GM13976 (cell line): ENCODE data around the gene FAH.

Source experiments
- DNase-seq: peaks from one replicate; pipeline ENCODE4 v3.0.0; 2012; ENCODE audit warnings: low spot score
- CTCF ChIP-seq: IDR thresholded peaks from 2 replicates; pipeline ENCODE4 v1.5.1; 2012; ENCODE audit warnings: borderline replicate concordance, mild to moderate bottlenecking; ENCODE audit not compliant: insufficient read depth; ENCODE audit errors: extremely low read depth, missing control alignments, control extremely low read depth
- in situ Hi-C: fragments of 300-500 bp; cut with MboI; formaldehyde crosslinking; loops from one replicate; pipeline ENCODE4 v1.12.0; 2022; ENCODE audit warnings: low sequenced_read_pairs, mixed read lengths, inconsistent platforms; ENCODE audit not compliant: unreplicated experiment

The FAH gene

GRCh38 chr15:80228959-80229610 is 76.3 kb downstream of the FAH start:
- TF ChIP-seq CTCF: no peak
- DNase-seq: no peak
- in situ Hi-C loops: no loop called here

GRCh38 chr15:80231371-80231770 is 78.6 kb downstream of the FAH start:
- in situ Hi-C loops: no loop called here
- DNase-seq: no peak
- TF ChIP-seq CTCF: no peak

- no peak for DNase-seq
- TF ChIP-seq CTCF: no peak
- in situ Hi-C loops: no loop called here
These were observed 80.8 kb downstream of the FAH start for GRCh38 chr15:80233581-80233980.

GRCh38 chr15:80234883-80235282 is 82.1 kb downstream of the FAH start:
- DNase-seq: peak; percentile 53
- in situ Hi-C loops: no loop called here
- peak; percentile 37 for TF ChIP-seq CTCF
